ENCODE results near the gene SULT2B1.
"Not testable (repeated sequence)": the region's sequence is repeated elsewhere in the genome, so short reads cannot be mapped to it uniquely, and the experiment has no call there.

SULT2B1 gene

DNA sequence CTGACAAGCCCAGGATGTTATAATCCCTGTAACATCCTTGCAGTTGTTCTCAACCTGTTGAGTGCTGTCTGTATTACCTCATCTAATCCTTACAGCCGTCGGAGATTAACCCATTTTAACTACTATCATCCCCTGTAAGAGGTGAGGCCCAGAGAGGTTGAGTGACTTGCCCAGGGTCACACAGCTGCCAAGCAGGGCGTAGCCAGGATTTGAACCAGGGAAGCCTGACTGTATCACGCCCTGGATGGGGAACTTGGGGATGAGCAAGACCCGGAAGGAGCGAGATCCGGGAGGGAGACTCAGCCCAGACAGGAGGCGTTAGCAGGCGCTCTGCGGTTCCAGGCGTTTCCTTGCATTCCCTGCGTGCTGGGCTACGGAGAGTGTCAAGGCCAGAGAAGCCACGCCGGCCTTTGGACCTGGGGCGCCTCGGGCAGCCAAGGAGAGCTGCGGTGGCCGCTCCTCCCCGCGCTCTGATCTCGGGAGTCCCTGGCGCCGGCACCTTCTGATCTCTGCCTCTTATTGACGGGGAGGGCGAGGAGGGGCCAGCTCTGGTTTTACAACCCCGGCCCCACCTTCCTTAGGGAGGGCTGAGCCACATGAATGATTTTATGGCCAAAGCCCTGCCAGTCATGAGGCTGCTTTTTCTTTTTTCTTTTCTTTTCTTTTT is 6.2 kb downstream of the SULT2B1 start:
- peak; percentile 70 for DNase-seq (ENCODE audit: low spot score)

GRCh38 chr19:48560095-48560530 is 8.1 kb downstream of the SULT2B1 start:
- DNase-seq (ENCODE audit: low spot score): no peak

GRCh38 chr19:48561412-48561811 is 9.4 kb downstream of the SULT2B1 start:
- no peak for DNase-seq (ENCODE audit: low spot score)

GRCh38 chr19:48565090-48565489 is 13.1 kb downstream of the SULT2B1 start:
- DNase-seq (ENCODE audit: low spot score): no peak

DNA sequence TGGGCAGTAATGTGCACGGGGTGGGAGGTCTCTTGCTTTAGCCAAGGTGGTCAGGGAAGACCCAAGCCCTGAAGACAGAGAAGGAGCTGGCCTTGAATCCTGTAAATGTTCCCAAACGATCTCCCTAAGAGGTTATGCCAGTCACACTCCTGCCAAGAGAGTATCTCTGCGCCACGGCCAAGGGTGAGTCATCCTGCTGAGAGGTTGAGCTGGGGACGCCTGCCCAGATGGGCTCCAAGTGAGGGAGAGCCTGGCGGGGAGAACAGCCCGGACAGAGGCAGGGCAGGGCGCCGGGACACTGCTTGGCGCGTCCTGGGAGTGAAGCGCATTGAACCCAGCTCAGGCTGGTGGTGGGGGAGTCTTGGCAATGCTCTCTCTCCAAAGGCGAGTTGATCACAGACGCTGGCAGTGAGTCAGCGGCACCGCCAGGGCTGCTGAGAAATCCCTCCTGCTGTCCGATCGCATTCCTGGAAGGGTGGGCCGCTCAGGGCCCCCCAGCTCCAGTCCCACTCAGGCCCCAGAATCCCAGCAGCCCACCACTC is 16.4 kb downstream of the SULT2B1 start:
- DNase-seq (ENCODE audit: low spot score): no peak

- no peak for DNase-seq (ENCODE audit: low spot score)
Observed at GRCh38 chr19:48569814-48570213, 17.8 kb downstream of the SULT2B1 start.

GRCh38 chr19:48571378-48572162 is 19.6 kb downstream of the SULT2B1 start:
- DNase-seq (ENCODE audit: low spot score): no peak

DNA sequence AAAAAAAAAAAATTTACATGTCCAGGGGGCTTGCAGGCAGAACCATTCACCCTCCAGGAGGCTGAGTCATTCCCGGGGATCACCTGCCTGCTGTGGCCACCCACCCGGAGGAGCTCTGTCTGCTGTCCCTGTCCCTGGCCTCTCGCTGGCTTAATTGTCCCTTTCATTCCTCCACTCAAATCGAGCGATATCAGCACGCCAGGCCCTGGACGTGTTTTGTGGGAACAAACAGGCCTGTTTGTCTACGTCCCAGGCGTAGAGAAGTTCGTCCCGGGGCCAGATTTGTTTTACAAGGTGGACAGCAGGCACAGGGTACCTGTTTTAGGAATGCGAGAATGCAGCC is 21.2 kb downstream of the SULT2B1 start:
- DNase-seq (ENCODE audit: low spot score): no peak

- no peak for DNase-seq (ENCODE audit: low spot score)
Observed at GRCh38 chr19:48575931-48576622, 24.1 kb downstream of the SULT2B1 start.

DNA sequence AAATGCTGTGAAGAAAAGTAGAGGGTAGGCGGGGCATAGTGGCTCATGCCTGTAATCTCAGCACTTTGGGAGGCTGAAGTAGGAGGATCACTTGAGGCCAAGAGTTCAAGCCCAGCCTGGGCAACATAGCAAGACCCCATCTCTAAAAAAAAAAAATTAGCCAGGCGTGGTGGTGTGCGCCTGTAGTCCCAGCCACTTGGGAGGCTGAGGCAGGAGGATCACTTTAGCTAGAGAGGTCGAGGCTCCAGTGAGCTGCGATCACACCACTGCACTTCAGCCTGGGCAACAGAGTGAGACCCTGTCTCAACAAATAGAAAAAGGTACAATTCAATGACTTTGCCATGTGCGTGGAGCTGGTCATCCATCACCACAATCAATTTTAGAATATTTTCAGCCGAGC is 25.9 kb downstream of the SULT2B1 start:
- DNase-seq (ENCODE audit: low spot score): not testable (repeated sequence)

DNA sequence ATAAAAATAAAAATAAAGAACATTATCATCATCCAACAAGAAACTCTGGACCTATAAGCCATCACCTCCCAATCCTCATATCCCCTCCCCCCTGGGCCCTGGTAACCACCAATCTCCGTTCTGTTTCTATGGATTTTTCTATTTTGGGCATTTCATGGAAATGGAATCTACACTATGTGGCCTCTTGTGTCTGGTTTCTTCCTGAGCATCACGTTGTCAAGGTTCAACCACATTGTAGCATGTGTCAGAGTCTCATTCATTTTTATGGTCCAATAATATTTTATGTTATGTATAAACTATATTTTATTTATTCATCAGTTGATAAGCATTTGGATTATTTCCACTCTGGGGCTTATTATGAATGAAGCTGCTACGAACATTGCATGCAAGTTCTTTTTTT is 26.9 kb downstream of the SULT2B1 start:
- no peak for DNase-seq (ENCODE audit: low spot score)

DNA sequence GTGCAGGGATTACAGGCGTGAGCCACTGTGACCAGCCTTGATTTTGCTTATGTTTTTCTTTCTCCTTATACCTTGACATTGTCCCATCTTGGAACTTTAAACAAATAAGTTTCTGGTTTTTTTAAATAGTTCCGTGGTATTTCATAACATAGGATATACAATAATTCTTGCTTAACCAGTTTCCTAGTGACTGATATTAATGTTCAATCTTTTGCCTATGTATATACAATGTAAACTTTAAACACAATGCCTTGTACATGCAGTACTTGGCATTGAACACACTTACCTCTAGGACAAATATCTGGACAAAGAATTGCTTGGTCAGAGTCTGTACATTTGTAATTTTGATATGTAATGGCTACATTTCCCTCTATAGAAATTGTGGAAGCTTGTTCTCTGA is 30.2 kb downstream of the SULT2B1 start:
- no peak for DNase-seq (ENCODE audit: low spot score)

- DNase-seq (ENCODE audit: low spot score): no peak
Observed at GRCh38 chr19:48587387-48587786, 35.4 kb downstream of the SULT2B1 start.

- DNase-seq (ENCODE audit: low spot score): peak; percentile 90
Observed at GRCh38 chr19:48588670-48589401, 36.9 kb downstream of the SULT2B1 start.

- DNase-seq (ENCODE audit: low spot score): no peak
Observed at GRCh38 chr19:48591021-48591420, 39.0 kb downstream of the SULT2B1 start.

DNA sequence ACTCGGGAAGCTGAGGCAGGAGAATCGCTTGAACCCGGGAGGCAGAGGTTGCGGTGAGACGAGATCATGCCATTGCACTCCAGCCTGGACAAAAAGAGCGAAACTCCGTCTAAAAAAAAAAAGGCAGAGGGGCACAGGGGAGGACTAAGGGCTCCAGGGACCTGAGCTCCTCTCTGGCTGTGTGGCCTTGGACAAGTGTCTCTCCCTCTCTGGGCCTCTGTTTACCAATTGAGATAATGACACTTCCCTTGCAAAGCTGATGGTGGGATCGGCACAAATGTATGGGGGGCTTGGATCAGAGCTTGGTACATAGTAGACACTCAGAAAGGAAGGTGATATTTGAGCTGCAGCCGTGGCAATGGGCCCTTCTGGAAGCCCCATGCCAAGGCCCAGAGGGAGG is 43.2 kb downstream of the SULT2B1 start:
- DNase-seq (ENCODE audit: low spot score): no peak

DNA sequence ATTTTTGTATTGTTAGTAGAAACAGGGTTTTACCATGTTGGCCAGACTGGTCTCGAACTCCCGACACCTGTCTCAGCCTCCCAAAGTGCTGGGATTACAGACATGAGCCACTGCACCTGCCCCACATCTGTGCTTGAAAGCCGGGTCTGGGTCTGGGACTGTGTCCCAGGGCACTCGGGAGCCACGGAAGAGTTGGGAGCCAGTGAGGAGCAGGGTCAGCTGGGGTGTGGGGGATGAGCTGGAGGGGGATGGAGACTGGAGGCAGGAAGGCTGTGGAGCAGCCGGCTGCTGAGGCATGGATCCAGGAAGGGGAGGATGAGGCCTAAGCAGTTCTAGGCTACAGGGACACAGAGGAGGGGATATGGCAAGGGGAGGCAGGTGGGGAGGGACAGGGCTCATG is 43.9 kb downstream of the SULT2B1 start:
- DNase-seq (ENCODE audit: low spot score): no peak

DNA sequence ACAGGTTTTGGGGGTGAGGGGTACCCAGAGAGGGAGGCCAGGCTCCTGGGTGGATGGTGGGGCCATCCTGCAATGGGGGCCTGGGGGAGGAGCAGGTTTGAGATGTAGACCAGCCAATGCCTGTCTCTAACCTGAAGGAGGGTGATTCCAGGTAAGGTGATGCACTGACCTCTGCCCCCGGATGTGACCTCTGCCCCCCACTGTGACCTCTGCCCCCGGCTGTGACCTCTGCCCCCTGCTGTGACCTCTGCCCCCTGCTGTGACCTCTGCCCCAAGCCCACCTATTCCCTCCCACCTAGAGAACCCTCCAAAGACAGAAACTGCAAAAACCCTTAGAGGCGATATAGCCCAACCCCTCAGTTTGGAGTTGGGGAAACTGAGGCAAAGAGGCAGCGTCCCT is 44.3 kb downstream of the SULT2B1 start:
- DNase-seq (ENCODE audit: low spot score): no peak

GRCh38 chr19:48596679-48597465 is 44.9 kb downstream of the SULT2B1 start:
- no peak for DNase-seq (ENCODE audit: low spot score)

- DNase-seq (ENCODE audit: low spot score): no peak
Observed at GRCh38 chr19:48598996-48599700, 47.2 kb downstream of the SULT2B1 start.

All from HuH-7.5 (cell line).